H1 (cell line): ENCODE measurements around the gene KCNRG. TPM values are rescaled to one million over a fixed set of nuclear protein-coding genes. Genes with fewer than 3 reads are reported as not detected.

Experiments
- CTCF ChIA-PET: fragments of 300-600 bp; sonication (Branson Sonifier 250); formaldehyde crosslinking; loops from one replicate; lab custom pipeline; 2021; ENCODE audit not compliant: partially characterized antibody; lab: Charles Lee
- POLR2A ChIA-PET: fragments of 300-600 bp; sonication (Branson Sonifier 250); formaldehyde crosslinking; loops from one replicate; lab custom pipeline; 2021; ENCODE audit warnings: inconsistent platforms; ENCODE audit not compliant: partially characterized antibody; lab: Charles Lee
- DNase-seq, 2 experiments: peaks; one replicate each; pipeline versions ENCODE4 v3.0.0 to v3.0.0-alpha.2; 2010 to 2022; ENCODE audit warnings: low spot score in 2 of 2, low read depth in 1 of 2, mixed read lengths in 1 of 2
- FAIRE-seq: peaks from 2 replicates; lab custom pipeline; 2011; peaks lifted over from hg19 to GRCh38; lab: Jason Lieb, UNC
- H2AFZ ChIP-seq: 2 replicates; pipeline ENCODE4 v1.8.1; 2012; ENCODE audit warnings: low read length, inconsistent platforms
- H2AK5ac ChIP-seq: 2 replicates; pipeline ENCODE4 v1.6.1; 2013; ENCODE audit warnings: low read depth, low read length
- H2BK120ac ChIP-seq: replicated peaks from 2 replicates; pipeline ENCODE3; 2013; ENCODE audit warnings: low read depth, low read length, inconsistent platforms
- H2BK12ac ChIP-seq: 2 replicates; pipeline ENCODE4 v1.6.1; 2013; ENCODE audit warnings: low read depth, low read length
- H2BK15ac ChIP-seq: 2 replicates; pipeline ENCODE4 v1.6.1; 2013; ENCODE audit warnings: low read length
- H2BK20ac ChIP-seq: 2 replicates; pipeline ENCODE4 v1.6.1; 2013; ENCODE audit warnings: low read length
- H2BK5ac ChIP-seq: 2 replicates; pipeline ENCODE4 v1.6.1; 2013; ENCODE audit warnings: low read depth, low read length
- H3K14ac ChIP-seq: 2 replicates; pipeline ENCODE4 v1.6.1; 2013; ENCODE audit warnings: inconsistent platforms; ENCODE audit not compliant: insufficient read length
- H3K18ac ChIP-seq: 2 replicates; pipeline ENCODE4 v1.6.1; 2013; ENCODE audit warnings: low read length; ENCODE audit errors: extremely low read depth
- H3K23ac ChIP-seq: 2 replicates; pipeline ENCODE4 v1.6.1; 2013; ENCODE audit warnings: inconsistent platforms; ENCODE audit not compliant: insufficient read length
- H3K23me2 ChIP-seq: 2 replicates; pipeline ENCODE4 v1.6.1; 2013; ENCODE audit warnings: low read depth, low read length
- H3K27ac ChIP-seq: 2 replicates; pipeline ENCODE4 v1.6.1; 2011; ENCODE audit warnings: low read depth, low read length, inconsistent platforms
- H3K27me3 ChIP-seq, 4 experiments: replicated peaks in 1 of 4; 1 replicate in 1 of 4; 2 replicates in 3 of 4; pipeline versions ENCODE4 v1.6.1 to v1.8.1; 2011 to 2013; ENCODE audit warnings: low read length in 3 of 4, mild to moderate bottlenecking in 3 of 4, inconsistent platforms in 2 of 4, mixed read lengths in 2 of 4, moderate library complexity in 1 of 4; ENCODE audit not compliant: control insufficient read depth in 3 of 4, insufficient read depth in 3 of 4; ENCODE audit errors: extremely low read depth in 1 of 4
- H3K36me3 ChIP-seq, 4 experiments: 2 replicates each; pipeline versions ENCODE4 v1.6.1 to v1.8.1; 2011 to 2013; ENCODE audit warnings: mild to moderate bottlenecking in 4 of 4, low read length in 3 of 4, moderate library complexity in 2 of 4, control low read depth in 1 of 4, inconsistent platforms in 1 of 4; ENCODE audit not compliant: insufficient read depth in 4 of 4, control insufficient read depth in 2 of 4
- H3K4ac ChIP-seq: replicated peaks from 2 replicates; pipeline ENCODE3; 2013; ENCODE audit warnings: low read length, low read depth, mixed read lengths, inconsistent platforms; ENCODE audit not compliant: insufficient read length
- H3K4me1 ChIP-seq, 4 experiments: replicated peaks in 1 of 4; 1 replicate in 1 of 4; 2 replicates in 3 of 4; pipeline versions ENCODE4 v1.6.1 to v1.8.1; 2011 to 2013; ENCODE audit warnings: low read length in 3 of 4, inconsistent platforms in 2 of 4, mixed read lengths in 1 of 4; ENCODE audit not compliant: insufficient read depth in 4 of 4, control insufficient read depth in 3 of 4
- H3K4me2 ChIP-seq, 2 experiments: 2 replicates each; pipeline versions ENCODE4 v1.6.1 to v1.8.1; 2011 to 2013; ENCODE audit warnings: low read depth in 2 of 2, low read length in 2 of 2, control low read depth in 1 of 2, inconsistent platforms in 1 of 2, mild to moderate bottlenecking in 1 of 2; ENCODE audit not compliant: insufficient read depth in 1 of 2
- H3K4me3 ChIP-seq, 4 experiments: fragments of 200-600, 300-600 bp in 1 of 4; sonication (generic), shearing (Covaris generic), sonication (Bioruptor Twin) in 1 of 4; 2 replicates each; pipeline versions ENCODE4 v1.5.1 to v1.8.1; 2011 to 2016; ENCODE audit warnings: low read length in 4 of 4, low read depth in 3 of 4, control low read depth in 2 of 4, inconsistent platforms in 2 of 4, mild to moderate bottlenecking in 2 of 4, mixed read lengths in 1 of 4, moderate library complexity in 1 of 4; ENCODE audit not compliant: insufficient read depth in 2 of 4; ENCODE audit errors: extremely low read depth in 1 of 4
- H3K56ac ChIP-seq: replicated peaks from 2 replicates; pipeline ENCODE3; 2013; ENCODE audit warnings: low read depth, mild to moderate bottlenecking, mixed read lengths, low read length, inconsistent platforms; ENCODE audit not compliant: insufficient read length
- H3K79me1 ChIP-seq: 2 replicates; pipeline ENCODE4 v1.6.1; 2013; ENCODE audit warnings: low read depth, low read length, control low read depth
- H3K79me2 ChIP-seq, 2 experiments: 2 replicates each; pipeline versions ENCODE4 v1.6.1 to v1.8.1; 2012 to 2013; ENCODE audit warnings: low read length in 2 of 2, mild to moderate bottlenecking in 2 of 2, inconsistent platforms in 1 of 2; ENCODE audit not compliant: insufficient read depth in 2 of 2, control insufficient read depth in 1 of 2
- H3K9ac ChIP-seq, 4 experiments: replicated peaks in 1 of 4; 1 replicate in 1 of 4; 2 replicates in 3 of 4; pipeline versions ENCODE4 v1.6.1 to v1.8.1; 2011 to 2013; ENCODE audit warnings: low read depth in 3 of 4, low read length in 3 of 4, control low read depth in 2 of 4, mild to moderate bottlenecking in 2 of 4, moderate library complexity in 2 of 4, inconsistent platforms in 1 of 4; ENCODE audit errors: extremely low read depth in 1 of 4
- H3K9me3 ChIP-seq, 2 experiments: 2 replicates each; pipeline versions ENCODE4 v1.6.1 to v1.8.1; 2012 to 2013; ENCODE audit warnings: mild to moderate bottlenecking in 2 of 2, moderate library complexity in 2 of 2, control low read depth in 1 of 2, inconsistent platforms in 1 of 2, low read depth in 1 of 2, low read length in 1 of 2, mixed read lengths in 1 of 2; ENCODE audit not compliant: insufficient read depth in 2 of 2
- H4K20me1 ChIP-seq, 2 experiments: replicated peaks in 1 of 2; 2 replicates each; pipeline versions ENCODE3 to v1.8.1; 2011 to 2013; ENCODE audit warnings: inconsistent platforms in 2 of 2, low read length in 2 of 2, mild to moderate bottlenecking in 1 of 2; ENCODE audit not compliant: insufficient read depth in 2 of 2, control insufficient read depth in 1 of 2
- H4K5ac ChIP-seq: 2 replicates; pipeline ENCODE4 v1.6.1; 2013; ENCODE audit warnings: low read length, low read depth, mixed read lengths, inconsistent platforms; ENCODE audit not compliant: insufficient read length
- H4K8ac ChIP-seq: 2 replicates; pipeline ENCODE4 v1.8.0; 2013; ENCODE audit warnings: mild to moderate bottlenecking, moderate library complexity, low read length, inconsistent platforms; ENCODE audit not compliant: insufficient read depth; ENCODE audit errors: extremely low read depth
- H4K91ac ChIP-seq: replicated peaks from 2 replicates; pipeline ENCODE3; 2013; ENCODE audit warnings: low read length, mixed read lengths, inconsistent platforms; ENCODE audit not compliant: insufficient read length
- BRCA1 ChIP-seq: IDR thresholded peaks from 2 replicates; pipeline ENCODE4 v1.6.1; 2012; ENCODE audit warnings: low read depth, low read length, improper control_type of control experiment
- CBX5 ChIP-seq: fragments of 300-800, 300-1000 bp; sonication (generic); IDR thresholded peaks from 2 replicates; pipeline ENCODE4 v1.7.1; 2016; ENCODE audit warnings: antibody characterized with exemption, low read length, low read depth
- CHD2 ChIP-seq: IDR thresholded peaks from 2 replicates; pipeline ENCODE4 v1.6.1; 2012; ENCODE audit warnings: low read length, improper control_type of control experiment
- CREB1 ChIP-seq: IDR thresholded peaks from 2 replicates; pipeline ENCODE4 v1.6.1; 2012; ENCODE audit warnings: inconsistent platforms
- EZH2 ChIP-seq: fragments of 200-600 bp; sonication (generic); IDR thresholded peaks from 2 replicates; pipeline ENCODE4 v1.7.1; 2012; ENCODE audit warnings: low read depth, mild to moderate bottlenecking, moderate library complexity, low read length, inconsistent platforms; ENCODE audit not compliant: severe bottlenecking
- KDM1A ChIP-seq: fragments of 200-600, 300-600 bp; sonication (generic); IDR thresholded peaks from 2 replicates; pipeline ENCODE4 v1.7.1; 2016; ENCODE audit warnings: mild to moderate bottlenecking, low read length, borderline replicate concordance
- SIN3A ChIP-seq, 2 experiments: IDR thresholded peaks in 1 of 2; conservative IDR thresholded peaks in 1 of 2; 2 replicates each; pipeline ENCODE4 v1.6.1; 2011 to 2012; ENCODE audit warnings: low read length in 2 of 2, improper control_type of control experiment in 1 of 2, low read depth in 1 of 2, mild to moderate bottlenecking in 1 of 2
- SP2 ChIP-seq: IDR thresholded peaks from 2 replicates; pipeline ENCODE4 v1.6.1; 2012; ENCODE audit warnings: mild to moderate bottlenecking, low read length, inconsistent platforms
- SP4 ChIP-seq: IDR thresholded peaks from 2 replicates; pipeline ENCODE4 v1.6.1; 2012; ENCODE audit warnings: low read length, inconsistent platforms
- TAF7 ChIP-seq: optimal IDR thresholded peaks from 2 replicates; pipeline ENCODE3; 2011; ENCODE audit warnings: low read depth, mild to moderate bottlenecking, inconsistent platforms, low read length, moderate library complexity, borderline replicate concordance
- TBP ChIP-seq: IDR thresholded peaks from 2 replicates; pipeline ENCODE4 v1.6.1; 2011; ENCODE audit warnings: low read depth, low read length, improper control_type of control experiment
- TCF12 ChIP-seq: IDR thresholded peaks from 2 replicates; pipeline ENCODE4 v1.6.1; 2011; ENCODE audit warnings: low read depth, mild to moderate bottlenecking, low read length
- WGBS, 2 experiments: shearing (Covaris generic) in 1 of 2; methylation state at CpG; one replicate each; pipeline versions ENCODE4 v1.1.6 to v1.1.7; 2013 to 2015; ENCODE audit warnings: low lambda C conversion rate in 2 of 2, mixed read lengths in 2 of 2, inconsistent platforms in 1 of 2, low coverage in 1 of 2, missing lambda C conversion rate in 1 of 2; ENCODE audit not compliant: insufficient replicate concordance in 2 of 2, insufficient coverage in 1 of 2, insufficient read length in 1 of 2; ENCODE audit errors: extremely low coverage in 1 of 2, missing lambda C conversion rate in 1 of 2; 5-methylcytosine and 5-hydroxymethylcytosine counted together
- polyA plus RNA-seq, 7 experiments: library from polyadenylated mRNA; depleted of rRNA in 3 of 7; stranded (reverse) in 5 of 7; unstranded in 2 of 7; fragments of >200 nt in 5 of 7; fragments of 200-250 nt in 2 of 7; gene quantifications; 1 replicate in 5 of 7; 2 replicates in 1 of 7; 4 replicates in 1 of 7; pipeline versions ENCODE4 v1.2.1 to v1.2.3, GENCODE V29; 2011 to 2013; ENCODE audit warnings: missing spikeins in 2 of 7, mixed read lengths in 2 of 7
- total RNA-seq: library from RNA; stranded (reverse); fragmentation: NEBNext Ultra II Directional; extraction: Animal tissue kit (Norgen Biotek cat#: 25700); gene quantifications from 2 replicates; pipeline ENCODE4 v1.2.1, GENCODE V29; 2021
- TF ChIP-seq, protein P1 (sequence below): IDR thresholded peaks from 2 replicates; pipeline ENCODE4 v1.6.1; 2012; ENCODE audit warnings: inconsistent platforms
- TF ChIP-seq, protein P2 (sequence below): IDR thresholded peaks from 2 replicates; pipeline ENCODE4 v1.6.1; 2012; ENCODE audit warnings: low read length, inconsistent platforms

KCNRG gene
- total and polyA plus RNA-seq, 2 of the 8 experiments (the other 6 are each of a cell fraction or from before 2014, with no cell fraction given) = 0.65 to 1.2 TPM

DNA sequence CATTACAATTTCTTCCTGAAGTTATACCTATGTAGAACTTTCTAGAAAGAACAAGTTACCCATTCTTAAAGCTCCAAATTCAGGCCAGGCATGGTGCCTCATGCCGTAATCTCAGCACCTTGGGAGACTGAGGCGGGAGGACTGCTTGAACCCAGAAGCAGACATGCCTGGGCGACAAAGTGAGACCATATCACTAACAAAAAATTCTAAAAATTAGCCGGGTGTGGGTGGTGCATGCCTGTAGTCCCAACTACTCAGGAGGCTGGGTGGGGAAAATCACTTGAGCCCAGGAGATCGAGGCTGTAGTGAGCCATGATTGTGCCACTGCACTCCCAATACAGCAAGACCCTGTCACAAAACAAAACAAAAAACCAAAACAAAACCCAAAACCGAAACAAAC lies 23.0 kb downstream of the KCNRG start:
- Histone ChIP-seq H2AK5ac (no peak overlapping the region), H4K8ac (no peak overlapping the region), H2BK5ac (no peak overlapping the region), H3K9ac (no peak overlapping the region), H3K4me2 (no peak overlapping the region), H3K9me3 (no peaks in the 10 kb centered on the region), H4K91ac (no peak overlapping the region), H2BK20ac (no peak overlapping the region), H3K4me3 (no peak overlapping the region), H3K27me3 (no peaks in the 10 kb centered on the region), H3K18ac (no peak overlapping the region), H3K79me1 (no peaks in the 10 kb centered on the region), H3K4ac (no peak overlapping the region), H3K23ac (no peak overlapping the region), H2BK15ac (no peak overlapping the region), H3K27ac (no peak overlapping the region), H3K14ac (no peak overlapping the region), H3K56ac (no peak overlapping the region), H4K5ac (no peak overlapping the region), H4K20me1 (no peaks in the 10 kb centered on the region), H2AFZ (no peak overlapping the region), H3K4me1 (no peaks in the 10 kb centered on the region), H3K23me2 (no peaks in the 10 kb centered on the region), H3K36me3 (no peaks in the 10 kb centered on the region), H2BK12ac (no peak overlapping the region), H2BK120ac (no peak overlapping the region), H3K79me2 (no peaks in the 10 kb centered on the region)
- WGBS, 2 experiments = 89% methylated on average over 6 of the region's 6 CpGs; no CpG with 5 or more reads in 1 of the 2 experiments
- DNase-seq (no peak), FAIRE-seq (no peak)
- ChIA-PET CTCF (no interaction called here), POLR2A (interaction anchor here (1.0 to 1.1 kb wide), 2 partner anchors 41 to 44 kb away, joined by 3 read pairs; partner anchors contain the start of gene TRIM13)
- no peak for TF ChIP-seq SP4
- TF ChIP-seq CHD2 = no peak
- no peak for TF ChIP-seq CBX5
- no peak for TF ChIP-seq EZH2
- TF ChIP-seq, protein P1, sequence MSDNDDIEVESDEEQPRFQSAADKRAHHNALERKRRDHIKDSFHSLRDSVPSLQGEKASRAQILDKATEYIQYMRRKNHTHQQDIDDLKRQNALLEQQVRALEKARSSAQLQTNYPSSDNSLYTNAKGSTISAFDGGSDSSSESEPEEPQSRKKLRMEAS = no peak
- no peak for TF ChIP-seq SIN3A (conservative IDR thresholded peaks at IDR 0.05 in 1 of 2, IDR thresholded peaks at IDR 0.05 in 1 of 2; ENCODE audit: low read depth in 1 of 2, low read length in 2 of 2)
- no peak for TF ChIP-seq TBP
- no peak for TF ChIP-seq CREB1
- TF ChIP-seq BRCA1 = no peak
- TF ChIP-seq SP2 = no peak
- TF ChIP-seq, protein P2, sequence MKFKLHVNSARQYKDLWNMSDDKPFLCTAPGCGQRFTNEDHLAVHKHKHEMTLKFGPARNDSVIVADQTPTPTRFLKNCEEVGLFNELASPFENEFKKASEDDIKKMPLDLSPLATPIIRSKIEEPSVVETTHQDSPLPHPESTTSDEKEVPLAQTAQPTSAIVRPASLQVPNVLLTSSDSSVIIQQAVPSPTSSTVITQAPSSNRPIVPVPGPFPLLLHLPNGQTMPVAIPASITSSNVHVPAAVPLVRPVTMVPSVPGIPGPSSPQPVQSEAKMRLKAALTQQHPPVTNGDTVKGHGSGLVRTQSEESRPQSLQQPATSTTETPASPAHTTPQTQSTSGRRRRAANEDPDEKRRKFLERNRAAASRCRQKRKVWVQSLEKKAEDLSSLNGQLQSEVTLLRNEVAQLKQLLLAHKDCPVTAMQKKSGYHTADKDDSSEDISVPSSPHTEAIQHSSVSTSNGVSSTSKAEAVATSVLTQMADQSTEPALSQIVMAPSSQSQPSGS = no peak
- TF ChIP-seq KDM1A = no peak
- no peak for TF ChIP-seq TAF7
- no peak for TF ChIP-seq TCF12
